ENCODE measurements around the gene ATPAF2.

Gene ATPAF2

GRCh38 chr17:17994271-17995069 is 44.5 kb downstream of the ATPAF2 start:
- peak; percentile 24 for DNase-seq (ENCODE audit: low read depth)
- peak; percentile 73 for TF ChIP-seq CTCF (conservative IDR thresholded peaks at IDR 0.05; ENCODE audit: low read depth, low read length)
- no peak overlapping the region for H3K4me3 ChIP-seq (ENCODE audit: low read length)

DNA sequence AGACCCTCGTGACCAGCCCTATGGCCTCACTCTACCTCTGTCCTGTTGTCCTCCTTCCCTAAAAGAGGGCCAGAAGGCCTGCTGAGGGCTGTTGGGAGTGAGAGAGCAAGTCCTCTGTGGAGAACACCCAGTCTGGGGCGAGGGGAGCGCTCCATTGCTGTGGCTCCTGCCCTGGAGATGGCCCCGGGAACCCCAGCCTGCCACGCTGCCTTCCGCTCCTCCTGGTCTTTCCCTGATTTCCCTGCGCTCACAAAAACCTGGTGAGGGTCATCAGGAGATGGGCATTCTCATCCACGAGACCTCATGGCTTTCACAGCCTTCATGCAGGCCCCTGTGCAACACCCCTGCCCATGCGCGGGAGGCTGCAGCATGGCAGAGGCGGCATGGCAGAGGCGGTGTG is 45.1 kb downstream of the ATPAF2 start:
- H3K4me3 ChIP-seq (ENCODE audit: low read length), result no peak overlapping the region
- no peak for DNase-seq (ENCODE audit: low read depth)
- no peak for TF ChIP-seq CTCF (conservative IDR thresholded peaks at IDR 0.05; ENCODE audit: low read depth, low read length)

DNA sequence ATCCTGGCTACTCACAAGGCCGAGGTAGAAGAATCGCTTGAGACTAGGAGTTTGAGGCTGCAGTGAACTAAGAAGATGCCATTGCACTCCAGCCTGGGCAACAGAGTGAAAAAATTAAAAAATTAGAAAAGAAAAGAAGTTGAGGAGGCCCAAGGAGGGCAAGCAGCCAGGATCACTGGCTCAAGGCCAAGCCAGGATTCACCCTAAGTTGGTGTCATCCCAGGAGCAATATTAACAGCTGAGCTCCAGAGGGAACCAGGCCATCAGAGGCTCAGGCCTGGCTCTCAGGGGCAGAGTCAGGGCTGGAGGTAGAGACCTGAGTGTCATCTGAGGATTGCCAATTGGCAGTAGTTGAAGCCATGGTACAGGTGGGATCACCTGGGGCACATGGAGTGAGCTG is 45.6 kb downstream of the ATPAF2 start:
- no peak for DNase-seq (ENCODE audit: low read depth)
- TF ChIP-seq CTCF (conservative IDR thresholded peaks at IDR 0.05; ENCODE audit: low read depth, low read length), result no peak
- no peak overlapping the region for H3K4me3 ChIP-seq (ENCODE audit: low read length)

GRCh38 chr17:17990282-17990681 is 48.7 kb downstream of the ATPAF2 start:
- no peak overlapping the region for H3K4me3 ChIP-seq (ENCODE audit: low read length)
- DNase-seq (ENCODE audit: low read depth), result no peak
- no peak for TF ChIP-seq CTCF (conservative IDR thresholded peaks at IDR 0.05; ENCODE audit: low read depth, low read length)

- H3K4me3 ChIP-seq (ENCODE audit: low read length), result no peak overlapping the region
- TF ChIP-seq CTCF (conservative IDR thresholded peaks at IDR 0.05; ENCODE audit: low read depth, low read length), result no peak
- DNase-seq (ENCODE audit: low read depth), result no peak
Observed at GRCh38 chr17:17989618-17990017, 49.4 kb downstream of the ATPAF2 start.

DNA sequence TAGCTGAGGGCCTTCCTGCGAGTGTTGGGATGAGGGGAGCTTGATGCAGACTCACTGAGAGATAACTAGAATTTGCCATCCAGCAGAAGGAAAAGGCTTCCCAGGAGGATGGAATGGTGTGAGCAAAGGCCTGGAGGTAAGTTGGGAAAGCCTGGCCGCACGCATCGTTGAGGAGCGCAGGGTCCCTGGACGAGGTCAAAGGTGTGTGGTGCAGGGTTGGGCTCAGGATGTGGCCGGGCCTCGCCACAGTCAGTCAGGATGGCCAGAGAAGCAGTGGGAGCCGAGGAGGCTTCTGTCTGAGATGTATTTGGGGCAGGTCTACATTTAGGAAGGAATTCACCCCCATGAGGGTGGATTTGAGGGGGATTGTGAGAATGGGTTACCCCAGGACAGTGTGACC is 49.9 kb downstream of the ATPAF2 start:
- no peak overlapping the region for H3K4me3 ChIP-seq (ENCODE audit: low read length)
- no peak for TF ChIP-seq CTCF (conservative IDR thresholded peaks at IDR 0.05; ENCODE audit: low read depth, low read length)
- no peak for DNase-seq (ENCODE audit: low read depth)

DNA sequence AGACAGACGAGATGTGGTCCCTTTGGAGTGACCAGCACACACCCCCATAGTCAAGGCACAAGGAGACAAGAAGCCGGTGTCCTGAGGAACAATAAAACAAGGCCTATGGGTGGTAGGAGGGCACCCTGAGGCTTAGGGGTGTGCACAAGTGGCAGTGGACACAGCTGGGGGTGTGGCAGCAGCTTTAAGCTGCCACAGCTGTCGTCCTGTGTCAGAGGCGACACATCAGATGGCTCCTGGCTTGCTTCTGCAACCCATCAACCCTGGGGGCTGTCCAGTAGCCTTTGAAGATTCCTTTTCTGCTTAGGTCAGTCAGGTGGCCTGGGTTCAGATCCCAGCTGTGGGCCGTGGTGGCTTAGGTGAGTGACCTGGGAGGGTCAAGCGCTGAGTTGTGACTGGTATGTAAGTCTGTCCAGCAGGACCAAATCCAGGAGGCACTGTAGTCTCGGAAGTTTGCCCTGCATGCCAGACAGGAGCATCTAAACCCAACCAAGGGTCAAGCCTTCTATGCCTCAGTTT is 50.5 kb downstream of the ATPAF2 start:
- no peak for TF ChIP-seq CTCF (conservative IDR thresholded peaks at IDR 0.05; ENCODE audit: low read depth, low read length)
- DNase-seq (ENCODE audit: low read depth), result no peak
- H3K4me3 ChIP-seq (ENCODE audit: low read length), result no peak overlapping the region

Measured in retinal pigment epithelial cell (primary cell).